Brain microvascular endothelial cell (primary cell): ENCODE results near the gene LRP1B.

Experiments
- DNase-seq: peaks from one replicate; pipeline ENCODE4 v3.0.0-alpha.2; 2020
- H3K27ac ChIP-seq: fragments of 250-450 bp; sonication (Bioruptor Pico); 2 replicates; pipeline ENCODE4 v1.5.1; 2020; ENCODE audit warnings: mild to moderate bottlenecking, moderate library complexity
- H3K27me3 ChIP-seq: fragments of 250-450 bp; sonication (Bioruptor Pico); replicated peaks from 2 replicates; pipeline ENCODE4 v1.5.1; 2020; ENCODE audit warnings: mild to moderate bottlenecking
- H3K36me3 ChIP-seq: fragments of 250-450 bp; sonication (Bioruptor Pico); replicated peaks from 2 replicates; pipeline ENCODE4 v1.5.1; 2020; ENCODE audit warnings: mild to moderate bottlenecking
- H3K4me3 ChIP-seq: 2 replicates; pipeline ENCODE4 v1.5.1; 2011; ENCODE audit warnings: low read depth, mild to moderate bottlenecking, control low read depth, low read length, moderate library complexity
- in situ Hi-C: cut with HindIII; loops from 2 replicates; pipeline ENCODE4 v1.10.0; 2017; ENCODE audit warnings: low sequenced_read_pairs, low pct_ligation_motif_present
- TF ChIP-seq, protein P1 (sequence below): IDR thresholded peaks from 2 replicates; pipeline ENCODE4 v1.5.1; 2011; ENCODE audit warnings: low read depth, mild to moderate bottlenecking, moderate library complexity, low read length, control low read depth, inconsistent platforms; ENCODE audit errors: missing control alignments

Gene LRP1B

DNA sequence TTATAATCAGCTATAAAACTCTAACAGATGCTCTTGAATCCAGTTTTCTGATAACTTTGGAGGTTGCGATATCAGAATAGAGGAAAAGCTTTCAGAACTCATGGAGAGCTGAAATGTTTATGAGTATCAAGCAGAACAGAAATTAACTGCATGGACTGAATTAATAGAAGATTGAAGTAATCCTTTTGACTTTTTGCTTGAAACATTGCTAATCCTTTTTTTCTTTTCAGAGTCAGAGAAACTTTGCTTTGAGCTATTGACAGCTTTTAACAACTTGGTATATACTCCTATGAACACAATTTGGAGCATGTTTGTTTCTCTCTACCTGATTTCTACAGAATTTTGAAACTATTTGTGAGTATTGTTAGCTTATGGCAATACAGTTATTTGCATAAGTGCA is 1254.8 kb downstream of the LRP1B start:
- Histone ChIP-seq H3K36me3 (no peaks in the 10 kb centered on the region), H3K4me3 (no peak overlapping the region), H3K27ac (no peak overlapping the region), H3K27me3 (no peaks in the 10 kb centered on the region)
- in situ Hi-C loops: no loop called here
- TF ChIP-seq, protein P1, sequence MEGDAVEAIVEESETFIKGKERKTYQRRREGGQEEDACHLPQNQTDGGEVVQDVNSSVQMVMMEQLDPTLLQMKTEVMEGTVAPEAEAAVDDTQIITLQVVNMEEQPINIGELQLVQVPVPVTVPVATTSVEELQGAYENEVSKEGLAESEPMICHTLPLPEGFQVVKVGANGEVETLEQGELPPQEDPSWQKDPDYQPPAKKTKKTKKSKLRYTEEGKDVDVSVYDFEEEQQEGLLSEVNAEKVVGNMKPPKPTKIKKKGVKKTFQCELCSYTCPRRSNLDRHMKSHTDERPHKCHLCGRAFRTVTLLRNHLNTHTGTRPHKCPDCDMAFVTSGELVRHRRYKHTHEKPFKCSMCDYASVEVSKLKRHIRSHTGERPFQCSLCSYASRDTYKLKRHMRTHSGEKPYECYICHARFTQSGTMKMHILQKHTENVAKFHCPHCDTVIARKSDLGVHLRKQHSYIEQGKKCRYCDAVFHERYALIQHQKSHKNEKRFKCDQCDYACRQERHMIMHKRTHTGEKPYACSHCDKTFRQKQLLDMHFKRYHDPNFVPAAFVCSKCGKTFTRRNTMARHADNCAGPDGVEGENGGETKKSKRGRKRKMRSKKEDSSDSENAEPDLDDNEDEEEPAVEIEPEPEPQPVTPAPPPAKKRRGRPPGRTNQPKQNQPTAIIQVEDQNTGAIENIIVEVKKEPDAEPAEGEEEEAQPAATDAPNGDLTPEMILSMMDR: no peak
- DNase-seq: no peak

DNA sequence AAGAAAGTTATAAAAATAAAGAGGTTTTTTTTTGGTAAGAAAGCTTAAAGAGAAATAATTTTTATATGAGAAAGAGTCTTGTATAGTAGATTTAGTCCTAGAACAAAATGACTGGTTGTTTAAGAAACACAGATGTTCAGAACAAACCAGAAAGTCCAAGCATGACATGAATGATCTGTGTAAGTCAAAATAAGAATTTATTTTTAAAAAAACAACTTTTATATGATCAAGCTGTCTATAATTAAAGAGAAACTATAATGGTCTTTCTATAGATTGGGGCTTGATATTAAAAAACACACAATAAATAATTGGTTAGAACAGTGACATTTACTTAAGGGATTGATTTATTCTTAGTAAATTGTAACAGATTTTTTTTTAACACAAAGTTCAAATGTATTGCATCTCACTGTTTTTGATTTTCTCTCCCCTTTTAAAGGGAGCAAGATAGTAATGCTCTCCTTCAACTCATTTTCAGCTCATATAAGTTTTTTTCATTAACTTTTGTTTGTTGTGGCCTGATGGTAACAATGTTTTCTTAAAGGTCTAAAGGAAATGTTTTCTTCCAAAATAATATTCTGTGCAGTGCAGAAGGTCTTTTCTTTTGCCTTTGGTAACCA is 1256.8 kb downstream of the LRP1B start:
- DNase-seq: no peak
- TF ChIP-seq, protein P1: no peak
- in situ Hi-C loops: no loop called here

DNA sequence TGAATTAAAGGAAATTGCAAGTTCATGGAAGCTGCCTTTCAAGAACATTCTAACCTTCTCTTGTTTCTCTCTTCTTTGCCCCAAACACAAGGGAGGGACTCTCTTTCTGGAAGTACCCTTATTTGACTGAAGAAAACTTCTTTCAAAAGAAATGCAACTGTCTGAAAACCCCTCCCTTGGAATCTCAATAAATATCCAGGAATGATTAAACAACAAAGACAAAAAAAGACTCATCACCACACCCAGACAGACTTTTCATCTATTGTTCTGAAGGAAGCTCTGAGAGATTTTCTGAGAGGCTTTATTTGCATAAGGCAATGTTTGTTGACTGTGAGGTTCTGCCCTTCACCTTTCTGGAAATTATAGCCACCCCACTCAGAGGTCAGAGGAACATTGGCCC is 1260.9 kb downstream of the LRP1B start:
- Histone ChIP-seq H3K27me3 (no peaks in the 10 kb centered on the region), H3K4me3 (no peak overlapping the region), H3K27ac (no peak overlapping the region), H3K36me3 (no peaks in the 10 kb centered on the region)
- no peak for DNase-seq
- TF ChIP-seq, protein P1: no peak
- in situ Hi-C loops: no loop called here

More for the DNA sequence above, 1256.8 kb downstream of the LRP1B start:
- Histone ChIP-seq H3K36me3 (no peaks in the 10 kb centered on the region), H3K4me3 (no peak overlapping the region), H3K27ac (no peak overlapping the region), H3K27me3 (no peaks in the 10 kb centered on the region)

DNA sequence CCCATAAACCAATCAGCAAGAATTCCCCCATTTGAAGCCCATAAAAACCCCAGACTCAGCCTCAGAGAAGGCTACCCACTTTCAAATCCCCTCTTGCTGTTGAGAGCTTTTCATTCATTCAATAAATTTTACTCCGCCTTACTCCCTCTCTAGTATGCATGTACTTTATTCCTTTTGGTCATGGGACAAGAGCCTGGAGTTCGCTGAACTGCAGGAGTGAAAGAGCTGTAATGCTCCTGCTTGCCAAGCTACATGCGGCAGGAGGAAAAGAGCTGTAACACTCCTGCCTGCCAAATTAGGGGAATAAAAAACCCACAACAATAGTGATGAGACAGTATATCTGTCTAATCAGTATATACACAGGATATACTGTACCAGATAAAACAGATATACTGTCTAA is 1261.7 kb downstream of the LRP1B start:
- in situ Hi-C loops: no loop called here
- no peak for DNase-seq
- H3K36me3 ChIP-seq: no peaks in the 10 kb centered on the region
- H3K4me3 ChIP-seq: no peak overlapping the region
- TF ChIP-seq, protein P1: no peak
- H3K27ac ChIP-seq: no peak overlapping the region
- H3K27me3 ChIP-seq: no peaks in the 10 kb centered on the region

DNA sequence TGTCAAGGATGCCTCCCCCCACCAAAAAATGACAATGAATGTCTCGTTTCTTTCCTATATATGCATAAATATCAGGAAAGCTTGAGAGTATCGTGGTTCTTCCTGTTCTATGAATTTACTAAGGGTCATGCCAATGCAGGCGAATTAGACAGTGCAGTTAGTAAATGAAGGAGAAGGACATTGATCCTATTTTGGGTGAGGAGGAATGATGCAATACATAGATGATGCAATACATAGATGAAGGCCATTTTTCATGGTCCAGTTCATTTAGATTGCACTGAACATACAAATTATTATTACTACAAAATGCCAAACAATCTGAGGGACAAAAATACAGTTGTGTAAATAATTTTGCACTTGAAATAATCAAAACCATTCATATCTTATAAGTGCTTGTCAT is 1265.0 kb downstream of the LRP1B start:
- Histone ChIP-seq H3K27me3 (no peaks in the 10 kb centered on the region), H3K27ac (no peak overlapping the region), H3K36me3 (no peaks in the 10 kb centered on the region), H3K4me3 (no peak overlapping the region)
- in situ Hi-C loops: no loop called here
- no peak for DNase-seq
- TF ChIP-seq, protein P1: no peak

DNA sequence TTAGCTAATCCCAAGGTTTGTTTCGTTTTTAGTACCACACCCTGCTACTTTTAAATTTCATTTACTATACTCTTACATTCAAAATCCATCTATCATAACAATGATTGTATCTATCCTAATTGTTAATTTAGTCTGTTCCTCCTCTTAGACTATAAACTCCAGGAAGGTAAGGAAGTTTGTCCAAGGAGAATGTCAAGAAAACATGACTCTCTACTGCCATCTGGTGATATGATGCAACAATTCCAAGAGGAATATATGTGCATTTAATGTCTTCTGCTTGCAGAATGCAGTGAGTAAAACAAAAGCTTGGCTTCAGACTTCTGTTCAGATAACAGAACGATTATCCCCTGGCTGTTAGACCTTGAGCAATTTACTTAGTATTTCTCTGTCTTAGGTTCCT is 1267.1 kb downstream of the LRP1B start:
- peak; percentile 52 for DNase-seq
- no peak overlapping the region for H3K4me3 ChIP-seq
- TF ChIP-seq, protein P1: peak; percentile 37
- H3K36me3 ChIP-seq: no peaks in the 10 kb centered on the region
- H3K27me3 ChIP-seq: no peaks in the 10 kb centered on the region
- H3K27ac ChIP-seq: no peak overlapping the region
- in situ Hi-C loops: no loop called here
